Middle frontal gyrus (tissue), 1 donor: Measurements from ENCODE around the gene SUPT20HL1.
"Not testable (repeated sequence)": the region's sequence is repeated elsewhere in the genome, so short reads cannot be mapped to it uniquely, and the experiment has no call there.

ENCODE experiments used
- DNase-seq: peaks from one replicate; pipeline ENCODE4 v3.0.0-alpha.2; 2015; ENCODE audit warnings: low spot score; ENCODE audit errors: extremely low spot score

Gene SUPT20HL1

GRCh38 chrX:24360272-24360671 lies at the start of gene SUPT20HL1:
TSS of gene SUPT20HL1 (plus strand) at chrX:24360639. CDS start at chrX:24362761, 2,122 bp downstream.
- DNase-seq, result no peak

- DNase-seq, result not testable (repeated sequence)
These were observed 49.5 kb upstream of the SUPT20HL1 start for GRCh38 chrX:24310916-24311315.

- DNase-seq, result not testable (repeated sequence)
These were observed 48.8 kb upstream of the SUPT20HL1 start for GRCh38 chrX:24311507-24312248.

GRCh38 chrX:24312249-24312607 lies 48.2 kb upstream of the SUPT20HL1 start:
- DNase-seq, result not testable (repeated sequence)

GRCh38 chrX:24314019-24314635 lies 46.3 kb upstream of the SUPT20HL1 start, which contains the start of gene SUPT20HL2:
TSS of gene SUPT20HL2 (minus strand) at chrX:24314069. CDS start at chrX:24313315, 754 bp downstream.
- DNase-seq, result no peak

- no peak for DNase-seq
These were observed 44.3 kb upstream of the SUPT20HL1 start for GRCh38 chrX:24316111-24316510.

- DNase-seq, result no peak
These were observed 42.9 kb upstream of the SUPT20HL1 start for GRCh38 chrX:24317567-24317966.

GRCh38 chrX:24321741-24322395 lies 38.6 kb upstream of the SUPT20HL1 start:
- no peak for DNase-seq

- no peak for DNase-seq
These were observed 35.2 kb upstream of the SUPT20HL1 start for GRCh38 chrX:24325231-24325630.

GRCh38 chrX:24332878-24333277 lies 27.6 kb upstream of the SUPT20HL1 start:
- DNase-seq, result no peak

GRCh38 chrX:24333371-24333770 lies 27.1 kb upstream of the SUPT20HL1 start:
- DNase-seq, result no peak

GRCh38 chrX:24334461-24334860 lies 26.0 kb upstream of the SUPT20HL1 start:
- DNase-seq, result no peak

- no peak for DNase-seq
These were observed 24.6 kb upstream of the SUPT20HL1 start for GRCh38 chrX:24335871-24336270.

- DNase-seq, result no peak
These were observed 20.5 kb upstream of the SUPT20HL1 start for GRCh38 chrX:24339911-24340310.

- DNase-seq, result no peak
These were observed 19.9 kb upstream of the SUPT20HL1 start for GRCh38 chrX:24340501-24340900.

GRCh38 chrX:24341795-24342194 lies 18.6 kb upstream of the SUPT20HL1 start:
- DNase-seq, result no peak

- no peak for DNase-seq
These were observed 16.7 kb upstream of the SUPT20HL1 start for GRCh38 chrX:24343719-24344118.

GRCh38 chrX:24347881-24348280 lies 12.6 kb upstream of the SUPT20HL1 start:
- no peak for DNase-seq

GRCh38 chrX:24350217-24350616 lies 10.2 kb upstream of the SUPT20HL1 start:
- no peak for DNase-seq

- no peak for DNase-seq
These were observed 5.3 kb upstream of the SUPT20HL1 start for GRCh38 chrX:24355095-24355494.

GRCh38 chrX:24357106-24357505 lies 3.3 kb upstream of the SUPT20HL1 start:
- no peak for DNase-seq

GRCh38 chrX:24362089-24362745 lies 1.8 kb downstream of the SUPT20HL1 start:
- not testable (repeated sequence) for DNase-seq
